ENCODE data around the gene FANCM. TPM values are rescaled to one million over a fixed set of nuclear protein-coding genes. Genes with fewer than 3 reads are reported as not detected.

The FANCM gene
- total RNA-seq, 1 experiment from 2014 or later, result 11.9 TPM

GRCh38 chr14:45150386-45150890, 14.7 kb downstream of the FANCM start:
- H3K27me3 Mint-ChIP-seq (ENCODE audit: low read depth), result no peaks in the 10 kb centered on the region
- no peaks in the 10 kb centered on the region; the same call in 1 of the 2 replicates for H3K4me1 ChIP-seq (ENCODE audit: insufficient read depth, low read length)
- H3K4me2 ChIP-seq (ENCODE audit: insufficient read depth, insufficient read length, low read length), result no peak overlapping the region
- H4K5ac ChIP-seq (ENCODE audit: insufficient read length, low read depth, low read length), result no peak overlapping the region
- H3K14ac ChIP-seq (ENCODE audit: insufficient read depth, low read length), result no peak overlapping the region
- no peaks in the 10 kb centered on the region for H3K79me1 ChIP-seq (ENCODE audit: insufficient read depth, low read depth, low read length, poor library complexity, severe bottlenecking)
- H4K91ac ChIP-seq (ENCODE audit: insufficient read length, low read depth, low read length), result no peak overlapping the region
- WGBS (ENCODE audit: extremely low coverage, insufficient read length, low lambda C conversion rate), result no CpG with 5 or more reads among the region's 4 CpGs
- no peak overlapping the region for H3K9ac ChIP-seq (ENCODE audit: extremely low read depth, insufficient read length, low read length)
- no peak overlapping the region for H3K4ac ChIP-seq (ENCODE audit: low read depth, low read length)
- no peak overlapping the region for H2AK5ac ChIP-seq (ENCODE audit: insufficient read length, low read length)
- no peak overlapping the region for H2AFZ ChIP-seq (ENCODE audit: low read length)
- H3K4me1 Mint-ChIP-seq, result peaks cover 9% of the 10 kb centered on the region in 2 experiments
- no peaks in the 10 kb centered on the region for H3K27me3 ChIP-seq (ENCODE audit: insufficient read depth, low read length)
- no peak overlapping the region for H2BK5ac ChIP-seq (ENCODE audit: insufficient read length, low read length)
- H3K79me2 ChIP-seq (ENCODE audit: insufficient read depth, low read length), result no peaks in the 10 kb centered on the region
- peaks cover under 1 to 11% (median 4%) of the 10 kb centered on the region in 3 experiments; a peak in 5 of 7 replicates for H3K36me3 Mint-ChIP-seq (ENCODE audit: insufficient read depth in 1 of 3, low read depth in 3 of 3)
- H3K9me3 Mint-ChIP-seq, result no peaks in the 10 kb centered on the region; a peak in 1 of 5 replicates
- no peak overlapping the region for H2BK120ac ChIP-seq (ENCODE audit: low read depth, low read length, poor library complexity, severe bottlenecking)
- TF ChIP-seq, protein P1, sequence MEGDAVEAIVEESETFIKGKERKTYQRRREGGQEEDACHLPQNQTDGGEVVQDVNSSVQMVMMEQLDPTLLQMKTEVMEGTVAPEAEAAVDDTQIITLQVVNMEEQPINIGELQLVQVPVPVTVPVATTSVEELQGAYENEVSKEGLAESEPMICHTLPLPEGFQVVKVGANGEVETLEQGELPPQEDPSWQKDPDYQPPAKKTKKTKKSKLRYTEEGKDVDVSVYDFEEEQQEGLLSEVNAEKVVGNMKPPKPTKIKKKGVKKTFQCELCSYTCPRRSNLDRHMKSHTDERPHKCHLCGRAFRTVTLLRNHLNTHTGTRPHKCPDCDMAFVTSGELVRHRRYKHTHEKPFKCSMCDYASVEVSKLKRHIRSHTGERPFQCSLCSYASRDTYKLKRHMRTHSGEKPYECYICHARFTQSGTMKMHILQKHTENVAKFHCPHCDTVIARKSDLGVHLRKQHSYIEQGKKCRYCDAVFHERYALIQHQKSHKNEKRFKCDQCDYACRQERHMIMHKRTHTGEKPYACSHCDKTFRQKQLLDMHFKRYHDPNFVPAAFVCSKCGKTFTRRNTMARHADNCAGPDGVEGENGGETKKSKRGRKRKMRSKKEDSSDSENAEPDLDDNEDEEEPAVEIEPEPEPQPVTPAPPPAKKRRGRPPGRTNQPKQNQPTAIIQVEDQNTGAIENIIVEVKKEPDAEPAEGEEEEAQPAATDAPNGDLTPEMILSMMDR (conservative IDR thresholded peaks at IDR 0.05), result no peak
- DNase-seq, result no peak
- no peak overlapping the region for H2BK15ac ChIP-seq (ENCODE audit: low read depth, low read length)
- no peak overlapping the region for H3K23ac ChIP-seq (ENCODE audit: insufficient read length, low read depth, low read length)
- no peaks in the 10 kb centered on the region for H4K20me1 ChIP-seq (ENCODE audit: control insufficient read depth, insufficient read depth, insufficient read length)
- H3T11ph ChIP-seq (ENCODE audit: low read length), result no peak overlapping the region
- H3K9me3 ChIP-seq (ENCODE audit: control insufficient read depth, low read depth, low read length), result no peaks in the 10 kb centered on the region
- H2BK12ac ChIP-seq (ENCODE audit: insufficient read length, low read depth, low read length), result no peak overlapping the region
- H3K27ac ChIP-seq (ENCODE audit: insufficient read length, low read depth, low read length), result no peak overlapping the region
- no peak overlapping the region for H4K8ac ChIP-seq (replicated peaks; ENCODE audit: insufficient read length, low read depth, low read length)
- no peak overlapping the region for H3K56ac ChIP-seq (ENCODE audit: insufficient read length, low read depth, low read length)
- no peak overlapping the region for H3K18ac ChIP-seq (ENCODE audit: insufficient read length, low read depth, low read length)
- H3K23me2 ChIP-seq (ENCODE audit: insufficient read length, low read depth, low read length, poor library complexity, severe bottlenecking), result no peaks in the 10 kb centered on the region
- no peak overlapping the region for H3K4me3 Mint-ChIP-seq
- H3K27ac Mint-ChIP-seq, result peak overlapping the region in 2 of 3 experiments; percentile 1 to 58; a peak in 3 of 7 replicates
- H2BK20ac ChIP-seq (ENCODE audit: low read depth, low read length, poor library complexity, severe bottlenecking), result no peak overlapping the region

Measured in H9 (cell line).